ENCODE results near the gene ZNF385A. TPM values are rescaled to one million over a fixed set of nuclear protein-coding genes. Genes with fewer than 3 reads are reported as not detected.

Gene ZNF385A
- total RNA-seq, 1 donor from 2014 or later: 28.3 TPM

DNA sequence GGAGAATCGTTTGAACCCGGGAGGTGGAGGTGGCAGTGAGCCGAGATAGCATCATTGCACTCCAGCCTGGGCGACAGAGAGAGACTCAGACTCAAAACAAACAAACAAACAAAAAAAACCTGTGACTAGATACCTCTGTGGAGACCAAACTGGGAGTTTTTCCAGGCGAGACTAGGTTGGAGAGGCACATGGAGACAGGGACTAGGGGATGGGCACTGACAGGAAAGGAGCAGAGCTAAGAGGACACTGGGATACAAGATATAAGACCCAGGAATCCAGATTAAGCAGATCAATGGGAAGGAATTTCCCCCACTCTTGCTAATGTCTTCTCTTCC is 39.2 kb upstream of the ZNF385A start:
- intact Hi-C loops (cut with DNase I): no loop called here
- H3K27ac ChIP-seq: no peak overlapping the region
- H3K9me3 ChIP-seq: no peaks in the 10 kb centered on the region
- no peak for ATAC-seq
- H3K36me3 ChIP-seq: no peaks in the 10 kb centered on the region
- no peak for TF ChIP-seq CTCF (IDR thresholded peaks at IDR 0.05)
- peaks cover 4% of the 10 kb centered on the region for H3K27me3 ChIP-seq (ENCODE audit: low read depth)
- DNase-seq: no peak
- peaks cover 52% of the 10 kb centered on the region for H3K4me1 ChIP-seq
- no peak overlapping the region for H3K4me3 ChIP-seq

GRCh38 chr12:54421879-54422250 is 37.3 kb upstream of the ZNF385A start:
- TF ChIP-seq CTCF (IDR thresholded peaks at IDR 0.05): no peak
- H3K27me3 ChIP-seq (ENCODE audit: low read depth): no peaks in the 10 kb centered on the region
- no peaks in the 10 kb centered on the region for H3K36me3 ChIP-seq
- ATAC-seq (no peak), DNase-seq (no peak)
- no peaks in the 10 kb centered on the region for H3K9me3 ChIP-seq
- peaks cover 38% of the 10 kb centered on the region for H3K4me1 ChIP-seq
- intact Hi-C loops (cut with DNase I): no loop called here
- H3K27ac ChIP-seq: peak overlapping the region; percentile 87
- no peak overlapping the region for H3K4me3 ChIP-seq

- DNase-seq (no peak), ATAC-seq (no peak)
- H3K36me3 ChIP-seq: no peaks in the 10 kb centered on the region
- H3K27ac ChIP-seq: peak overlapping the region; percentile 87
- no peaks in the 10 kb centered on the region for H3K9me3 ChIP-seq
- no peak for TF ChIP-seq CTCF (IDR thresholded peaks at IDR 0.05)
- H3K4me3 ChIP-seq: no peak overlapping the region
- H3K4me1 ChIP-seq: peaks cover 38% of the 10 kb centered on the region
- no peaks in the 10 kb centered on the region for H3K27me3 ChIP-seq (ENCODE audit: low read depth)
- intact Hi-C loops (cut with DNase I): no loop called here
These were observed 36.8 kb upstream of the ZNF385A start for GRCh38 chr12:54421175-54421878.

GRCh38 chr12:54420766-54421144 is 36.2 kb upstream of the ZNF385A start:
- TF ChIP-seq CTCF (IDR thresholded peaks at IDR 0.05): no peak
- H3K36me3 ChIP-seq: no peaks in the 10 kb centered on the region
- H3K27me3 ChIP-seq (ENCODE audit: low read depth): no peaks in the 10 kb centered on the region
- peaks cover 38% of the 10 kb centered on the region for H3K4me1 ChIP-seq
- no peaks in the 10 kb centered on the region for H3K9me3 ChIP-seq
- ATAC-seq (no peak), DNase-seq (no peak)
- peak overlapping the region; percentile 87 for H3K27ac ChIP-seq
- intact Hi-C loops (cut with DNase I): no loop called here
- no peak overlapping the region for H3K4me3 ChIP-seq

- Histone ChIP-seq H3K36me3 (no peaks in the 10 kb centered on the region), H3K4me1 (peaks cover 47% of the 10 kb centered on the region), H3K9me3 (no peaks in the 10 kb centered on the region), H3K4me3 (peak within 1 kb of the TSS; percentile 80), H3K27me3 (ENCODE audit: low read depth) (no peaks in the 10 kb centered on the region), H3K27ac (peak within 1 kb of the TSS; percentile 87)
- DNase-seq (peak; percentile 81), ATAC-seq (peak; percentile 87 to 90)
- TF ChIP-seq CTCF (IDR thresholded peaks at IDR 0.05): no peak
- intact Hi-C loops (cut with DNase I): no loop called here
These were observed 34.8 kb upstream of the ZNF385A start, which contains the start of gene ITGA5 for GRCh38 chr12:54419088-54419887. Gene ITGA5 (minus strand): TSS chr12:54419266. CDS start chr12:54419198, 68 bp downstream.
